Activated naive CD8-positive, alpha-beta T cell treated with anti-CD3 and anti-CD28 coated beads, Interleukin-2, amount 10 ng/mL, durations not matched to agents 7 days and 5 days (primary cell): Measurements from ENCODE around the gene NUCB1. TPM values are rescaled to one million over a fixed set of nuclear protein-coding genes. Genes with fewer than 3 reads are reported as not detected.
"Not testable (repeated sequence)": the region's sequence is repeated elsewhere in the genome, so short reads cannot be mapped to it uniquely, and the experiment has no call there.

ENCODE experiments used
- ATAC-seq: fragments of 150-1000 bp; cut with Tn5 transposase; one replicate; pipeline ENCODE4 v1.10.0; 2021; ENCODE audit warnings: low read depth, moderate library complexity
- POLR2A ChIA-PET: fragments of 350-600 bp; sonication (Branson Sonifier 250); formaldehyde crosslinking; loops from one replicate; lab custom pipeline; 2021; ENCODE audit warnings: antibody characterized with exemption; lab: Charles Lee
- DNase-seq: peaks from one replicate; pipeline ENCODE4 v3.0.0; 2021
- H3K27ac Mint-ChIP-seq: one replicate; pipeline ENCODE4 v1.8.0; 2022; ENCODE audit warnings: mild to moderate bottlenecking, mixed read lengths
- H3K27me3 Mint-ChIP-seq: one replicate; pipeline ENCODE4 v1.8.0; 2022; ENCODE audit warnings: mild to moderate bottlenecking, moderate library complexity, mixed read lengths
- H3K36me3 Mint-ChIP-seq: one replicate; pipeline ENCODE4 v1.8.0; 2021; ENCODE audit warnings: mild to moderate bottlenecking, mixed read lengths
- H3K4me1 Mint-ChIP-seq: one replicate; pipeline ENCODE4 v1.8.0; 2021; ENCODE audit warnings: mixed read lengths
- H3K4me3 Mint-ChIP-seq: one replicate; pipeline ENCODE4 v1.8.0; 2022; ENCODE audit warnings: mild to moderate bottlenecking, moderate library complexity, mixed read lengths
- H3K9me3 Mint-ChIP-seq: one replicate; pipeline ENCODE4 v1.8.0; 2021; ENCODE audit warnings: mixed read lengths
- total RNA-seq, 2 experiments: library from RNA; stranded (reverse); gene quantifications; one replicate each; pipeline ENCODE4 v1.2.3, GENCODE V29; 2021

Gene NUCB1
- total RNA-seq, 2 experiments from 2014 or later = 203 to 214 TPM

DNA sequence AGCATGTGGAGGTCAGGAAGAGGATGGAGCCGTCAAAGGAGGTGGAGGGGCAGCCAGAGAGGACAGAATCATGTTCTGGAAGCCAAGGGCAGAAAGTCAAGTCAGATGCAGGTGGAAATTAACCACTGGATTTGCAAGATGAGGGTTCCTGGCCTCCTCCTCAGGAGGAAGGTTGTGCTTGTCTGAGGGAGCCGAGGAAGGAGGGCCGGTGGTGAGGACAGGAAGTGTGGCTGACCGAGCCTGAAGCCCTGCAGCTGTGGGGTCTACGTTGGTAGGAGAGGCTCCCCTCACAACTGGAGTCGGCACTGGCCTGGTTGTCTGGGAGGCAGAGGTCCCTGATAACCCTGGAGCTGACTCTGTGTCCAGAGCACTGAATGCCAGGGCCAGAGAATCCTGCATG, 18.0 kb downstream of the NUCB1 start:
- DNase-seq (no peak), ATAC-seq (no peak)
- peaks cover 20% of the 10 kb centered on the region for H3K36me3 Mint-ChIP-seq
- POLR2A ChIA-PET = interaction anchor here (0.6 to 2.7 kb wide), 3 partner anchors 18 to 170 kb away, joined by 3 to 5 read pairs (median 5); partner anchors contain the start of genes GYS1, NUCB1 and RUVBL2
- peak overlapping the region; percentile 48 for H3K27ac Mint-ChIP-seq
- no peaks in the 10 kb centered on the region for H3K27me3 Mint-ChIP-seq
- H3K9me3 Mint-ChIP-seq = no peaks in the 10 kb centered on the region
- H3K4me3 Mint-ChIP-seq = no peak overlapping the region
- no peaks in the 10 kb centered on the region for H3K4me1 Mint-ChIP-seq

DNA sequence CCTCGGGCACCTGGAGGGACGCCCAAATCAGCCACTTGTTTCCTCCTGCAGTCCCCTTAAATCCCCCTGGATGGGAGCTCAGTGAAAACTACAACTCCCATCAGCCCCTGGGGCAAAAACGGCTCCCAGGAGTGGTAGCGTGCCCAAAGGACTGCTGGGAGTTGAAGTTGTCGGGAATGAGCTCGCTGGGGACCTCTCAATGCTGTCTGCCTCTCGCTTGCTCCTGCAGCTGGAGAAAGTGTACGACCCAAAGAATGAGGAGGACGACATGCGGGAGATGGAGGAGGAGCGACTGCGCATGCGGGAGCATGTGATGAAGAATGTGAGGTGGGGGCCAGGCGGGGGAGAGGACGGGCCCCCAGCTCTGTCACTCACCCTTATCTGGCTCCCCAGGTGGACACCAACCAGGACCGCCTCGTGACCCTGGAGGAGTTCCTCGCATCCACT, 18.7 kb downstream of the NUCB1 start:
- no peak for DNase-seq
- Mint-ChIP-seq H3K9me3 (no peaks in the 10 kb centered on the region), H3K4me1 (no peaks in the 10 kb centered on the region), H3K4me3 (no peak overlapping the region), H3K36me3 (peaks cover 19% of the 10 kb centered on the region), H3K27me3 (no peaks in the 10 kb centered on the region), H3K27ac (peak overlapping the region; percentile 38)
- POLR2A ChIA-PET = interaction anchor here (0.8 to 2.7 kb wide), 3 partner anchors 14 to 74 kb away, joined by 3 to 7 read pairs (median 5); partner anchors contain the start of genes DHDH, GYS1, NUCB1 and RUVBL2
- ATAC-seq = no peak

DNA sequence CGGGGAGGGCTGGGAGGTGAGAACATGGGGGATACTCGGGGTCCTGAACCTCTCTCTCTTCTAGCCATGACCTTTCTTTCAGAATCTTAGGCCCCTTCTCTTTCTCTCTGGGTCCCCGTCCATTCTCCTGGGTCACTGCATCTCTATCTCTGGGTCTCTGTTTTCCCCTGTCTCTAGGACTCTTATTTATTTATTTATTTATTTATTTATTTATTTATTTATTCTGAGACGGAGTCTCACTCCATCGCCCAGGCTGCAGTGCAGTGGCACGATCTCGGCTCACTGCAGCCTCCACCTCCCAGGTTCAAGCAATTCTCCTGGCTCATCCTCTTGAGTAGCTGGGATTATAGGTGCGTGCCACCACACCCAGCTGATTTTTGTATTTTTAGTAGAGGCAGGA, 19.2 kb downstream of the NUCB1 start:
- POLR2A ChIA-PET = interaction anchor here (0.6 to 2.7 kb wide), 3 partner anchors 14 to 40 kb away, joined by 5 to 7 read pairs (median 6); partner anchors contain the start of genes DHDH and NUCB1

GRCh38 chr19:48920949-48921348, 20.8 kb downstream of the NUCB1 start:
- Mint-ChIP-seq H3K4me3 (no peak overlapping the region), H3K27ac (no peak overlapping the region), H3K27me3 (no peaks in the 10 kb centered on the region), H3K9me3 (no peaks in the 10 kb centered on the region), H3K36me3 (peaks cover 15% of the 10 kb centered on the region), H3K4me1 (no peaks in the 10 kb centered on the region)
- DNase-seq (no peak), ATAC-seq (no peak)
- POLR2A ChIA-PET = no interaction called here

More for the DNA sequence above, 19.2 kb downstream of the NUCB1 start:
- H3K27me3 Mint-ChIP-seq, DNase-seq, H3K4me3 Mint-ChIP-seq, H3K4me1 Mint-ChIP-seq, ATAC-seq, H3K9me3 Mint-ChIP-seq, H3K27ac Mint-ChIP-seq: not testable (repeated sequence)
- peaks cover 17% of the 10 kb centered on the region for H3K36me3 Mint-ChIP-seq

DNA sequence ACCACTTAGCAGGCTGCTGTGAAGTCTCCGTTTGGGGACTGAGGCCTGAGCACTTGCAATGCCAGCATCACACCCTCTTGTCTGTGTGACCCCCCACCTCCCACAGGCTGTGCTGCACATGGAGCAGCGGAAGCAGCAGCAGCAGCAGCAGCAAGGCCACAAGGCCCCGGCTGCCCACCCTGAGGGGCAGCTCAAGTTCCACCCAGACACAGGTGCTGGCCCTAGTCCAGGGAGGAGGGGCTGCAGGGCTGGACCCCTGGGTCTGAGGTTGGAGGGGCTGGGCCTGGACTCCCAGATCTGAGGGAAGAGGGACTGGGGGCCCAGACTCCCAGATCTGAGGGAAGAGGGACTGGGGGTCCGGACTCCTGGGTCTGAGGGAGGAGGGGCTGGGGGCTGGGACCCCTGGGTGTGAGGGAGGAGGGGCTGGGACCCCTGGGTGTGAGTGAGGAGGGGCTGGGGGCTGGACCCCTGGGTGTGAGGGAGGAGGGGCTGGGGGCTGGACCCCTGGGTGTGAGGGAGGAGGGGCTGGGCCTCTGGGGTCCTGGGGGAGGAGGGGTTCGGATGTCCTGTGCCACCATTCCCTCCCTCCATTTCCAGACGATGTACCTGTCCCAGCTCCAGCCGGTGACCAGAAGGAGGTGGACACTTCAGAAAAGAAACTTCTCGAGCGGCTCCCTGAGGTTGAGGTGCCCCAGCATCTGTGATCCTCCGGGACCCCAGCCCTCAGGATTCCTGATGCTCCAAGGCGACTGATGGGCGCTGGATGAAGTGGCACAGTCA, 21.8 kb downstream of the NUCB1 start:
- Mint-ChIP-seq H3K36me3 (peaks cover 13% of the 10 kb centered on the region), H3K4me3 (no peak overlapping the region), H3K9me3 (no peaks in the 10 kb centered on the region), H3K4me1 (peaks cover 3% of the 10 kb centered on the region), H3K27ac (no peak overlapping the region), H3K27me3 (no peaks in the 10 kb centered on the region)
- ATAC-seq (no peak), DNase-seq (no peak)
- POLR2A ChIA-PET = no interaction called here

- no peak for ATAC-seq
- no peak overlapping the region for H3K27ac Mint-ChIP-seq
These were observed 22.7 kb downstream of the NUCB1 start for GRCh38 chr19:48922548-48923490.

GRCh38 chr19:48925240-48925843, 25.2 kb downstream of the NUCB1 start:
- H3K27me3 Mint-ChIP-seq = peaks cover 3% of the 10 kb centered on the region
- H3K4me1 Mint-ChIP-seq = peaks cover 5% of the 10 kb centered on the region
- peaks cover 6% of the 10 kb centered on the region for H3K36me3 Mint-ChIP-seq
- POLR2A ChIA-PET = interaction anchor here (0.8 to 1.3 kb wide), 3 partner anchors 10 to 26 kb away, joined by 3 to 5 read pairs (median 4); partner anchors contain the start of gene NUCB1
- ATAC-seq (no peak), DNase-seq (no peak)
- no peaks in the 10 kb centered on the region for H3K9me3 Mint-ChIP-seq
- H3K27ac Mint-ChIP-seq = no peak overlapping the region
- no peak overlapping the region for H3K4me3 Mint-ChIP-seq

More at GRCh38 chr19:48922548-48923490, 22.7 kb downstream of the NUCB1 start:
- no peak for DNase-seq
- Mint-ChIP-seq H3K4me3 (no peak overlapping the region), H3K36me3 (peaks cover 12% of the 10 kb centered on the region), H3K4me1 (peaks cover 5% of the 10 kb centered on the region), H3K9me3 (no peaks in the 10 kb centered on the region), H3K27me3 (no peaks in the 10 kb centered on the region)
- POLR2A ChIA-PET = no interaction called here

DNA sequence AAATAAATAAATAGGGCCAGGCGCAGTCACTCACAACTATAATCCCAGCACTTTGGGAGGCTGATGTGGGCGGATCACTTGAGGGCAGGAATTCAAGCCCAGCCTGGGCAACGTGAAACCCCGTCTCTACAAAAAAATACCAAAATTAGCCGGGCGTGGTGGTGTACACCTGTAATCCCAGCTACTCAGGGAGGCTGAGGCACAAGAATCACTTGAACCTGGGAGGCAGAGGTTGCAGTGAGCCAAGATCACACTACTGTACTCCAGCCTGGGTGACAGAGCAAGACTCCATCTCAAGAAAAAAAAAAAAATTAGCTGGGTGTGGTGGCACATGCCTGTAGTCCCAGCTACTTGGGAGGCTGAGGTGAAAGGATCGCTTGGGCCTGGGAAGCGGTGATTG, 25.8 kb downstream of the NUCB1 start:
- DNase-seq, H3K36me3 Mint-ChIP-seq, H3K27ac Mint-ChIP-seq, ATAC-seq, H3K4me3 Mint-ChIP-seq, H3K9me3 Mint-ChIP-seq, H3K27me3 Mint-ChIP-seq, H3K4me1 Mint-ChIP-seq: not testable (repeated sequence)
- POLR2A ChIA-PET = interaction anchor here (0.9 to 1.3 kb wide), 4 partner anchors 10 to 26 kb away, joined by 3 to 5 read pairs (median 4); partner anchors contain the start of gene NUCB1

GRCh38 chr19:48926909-48927308, 26.8 kb downstream of the NUCB1 start:
- POLR2A ChIA-PET = interaction anchor here (0.9 to 1.3 kb wide), 3 partner anchors 9 to 14 kb away, joined by 3 to 4 read pairs (median 3); no protein-coding TSS in a partner anchor
- H3K4me3 Mint-ChIP-seq = peak overlapping the region; percentile 35
- H3K4me1 Mint-ChIP-seq = peaks cover 5% of the 10 kb centered on the region
- ATAC-seq (peak; percentile 28), DNase-seq (no peak)
- no peaks in the 10 kb centered on the region for H3K9me3 Mint-ChIP-seq
- H3K27ac Mint-ChIP-seq = peak overlapping the region; percentile 16
- H3K27me3 Mint-ChIP-seq = peaks cover 4% of the 10 kb centered on the region
- peaks cover 6% of the 10 kb centered on the region for H3K36me3 Mint-ChIP-seq

DNA sequence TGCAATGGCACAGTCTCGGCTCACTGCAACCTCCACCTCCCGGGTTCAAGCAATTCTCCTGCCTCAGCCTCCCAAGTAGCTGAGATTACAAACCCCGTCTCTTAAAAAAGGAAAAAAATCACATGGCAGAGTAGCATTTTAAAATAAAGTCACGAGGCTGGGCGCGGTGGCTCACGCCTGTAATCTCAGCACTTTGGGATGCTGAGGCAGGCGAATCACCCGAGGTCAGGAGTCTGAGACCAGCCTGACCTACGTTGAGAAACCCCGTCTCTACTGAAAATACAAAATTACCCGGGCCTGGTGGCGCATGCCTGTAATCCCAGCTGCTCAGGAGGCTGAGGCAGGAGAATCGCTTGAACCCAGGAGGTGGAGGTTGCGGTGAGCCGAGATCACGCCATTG, 27.6 kb downstream of the NUCB1 start:
- ATAC-seq, H3K27ac Mint-ChIP-seq, DNase-seq, H3K36me3 Mint-ChIP-seq, H3K4me3 Mint-ChIP-seq, H3K9me3 Mint-ChIP-seq, H3K4me1 Mint-ChIP-seq, H3K27me3 Mint-ChIP-seq, POLR2A ChIA-PET: not testable (repeated sequence)

DNA sequence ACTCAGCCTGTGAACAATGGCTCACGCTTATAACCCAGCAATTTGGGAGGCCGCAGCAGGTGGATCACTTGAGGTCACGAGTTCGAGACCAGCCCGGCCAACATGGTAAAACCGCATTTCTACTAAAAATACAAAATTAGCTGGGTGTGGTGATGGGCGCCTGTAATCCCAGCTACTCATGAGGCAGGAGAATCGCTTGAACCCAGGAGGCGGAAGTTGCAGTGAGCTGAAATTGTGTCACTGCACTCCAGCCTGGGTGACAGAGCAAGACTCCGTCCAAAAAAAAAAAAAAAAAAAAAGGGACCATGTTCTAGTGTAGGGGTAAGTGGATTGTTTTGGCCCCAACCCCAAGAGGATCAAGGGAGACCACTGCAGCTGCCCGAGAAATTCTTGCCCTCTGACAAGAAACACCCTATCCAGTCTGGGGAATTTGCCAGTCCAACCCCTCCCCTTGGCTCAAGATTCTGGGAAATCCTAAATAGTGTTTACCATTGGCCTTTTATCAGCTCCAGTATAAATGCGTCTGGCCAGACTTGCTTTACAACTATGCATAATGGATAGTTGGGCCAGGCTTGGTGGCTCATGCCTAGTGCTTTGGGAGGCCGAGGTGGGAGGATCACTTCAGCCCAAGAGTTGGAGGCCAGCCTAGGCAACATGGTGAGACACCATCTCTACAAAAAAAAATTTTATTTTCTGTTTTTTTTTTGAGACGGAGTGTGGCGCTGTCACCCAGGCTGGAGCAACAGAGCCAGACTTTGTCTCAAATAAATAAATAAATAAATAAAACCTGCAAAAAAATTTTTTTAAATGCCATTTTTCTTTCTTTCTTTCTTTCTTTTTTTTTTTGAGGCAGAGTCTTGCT, 28.3 kb downstream of the NUCB1 start:
- Mint-ChIP-seq H3K4me3 (no peak overlapping the region), H3K9me3 (no peaks in the 10 kb centered on the region), H3K4me1 (peaks cover 8% of the 10 kb centered on the region), H3K27ac (no peak overlapping the region), H3K36me3 (peaks cover 3% of the 10 kb centered on the region), H3K27me3 (peaks cover 9% of the 10 kb centered on the region)
- ATAC-seq (no peak), DNase-seq (no peak)
- POLR2A ChIA-PET = no interaction called here
